Bronchial epithelial cell (primary cell): ENCODE data around the gene HARBI1. TPM values are rescaled to one million over a fixed set of nuclear protein-coding genes. Genes with fewer than 3 reads are reported as not detected.

Source experiments
- DNase-seq: peaks from one replicate; pipeline ENCODE4 v3.0.0-alpha.2; 2010; ENCODE audit warnings: low read depth
- FAIRE-seq: peaks from 2 replicates; lab custom pipeline; 2011; peaks lifted over from hg19 to GRCh38; lab: Jason Lieb, UNC
- H3K27me3 ChIP-seq: 2 replicates; pipeline ENCODE4 v1.5.1; 2011; ENCODE audit warnings: low read length; ENCODE audit not compliant: control insufficient read depth, insufficient read depth
- H3K36me3 ChIP-seq: 2 replicates; pipeline ENCODE4 v1.5.1; 2011; ENCODE audit warnings: low read length; ENCODE audit not compliant: control insufficient read depth, insufficient read depth
- H3K4me3 ChIP-seq: 2 replicates; pipeline ENCODE4 v1.5.1; 2011; ENCODE audit warnings: mild to moderate bottlenecking, low read depth, low read length, control low read depth
- CTCF ChIP-seq: IDR thresholded peaks from 2 replicates; pipeline ENCODE4 v1.5.1; 2011; ENCODE audit warnings: mild to moderate bottlenecking, moderate library complexity, low read length, control low read depth, inconsistent platforms; ENCODE audit not compliant: insufficient read depth, severe bottlenecking
- total RNA-seq: library from RNA; depleted of rRNA; stranded (reverse); fragments of >200 nt; gene quantifications from 2 replicates; pipeline ENCODE4 v1.2.1, GENCODE V29; 2014

HARBI1 gene
- 8.4 and 10.4 TPM in 2 replicates for total RNA-seq

- Histone ChIP-seq H3K27me3 (no peaks in the 10 kb centered on the region), H3K4me3 (peak within 1 kb of the TSS; percentile 100), H3K36me3 (no peaks in the 10 kb centered on the region)
- DNase-seq (peak; percentile 73), FAIRE-seq (no peak)
- TF ChIP-seq CTCF, result peak; percentile 84
Measured at GRCh38 chr11:46617134-46617971, at the start of gene HARBI1, which contains the start of gene ATG13. Gene HARBI1, minus strand, starts transcription at chr11:46617227. Its CDS starts 990 bp downstream, at chr11:46616237. Gene ATG13, plus strand, starts transcription at chr11:46617553. Its CDS starts 26,739 bp downstream, at chr11:46644292.

GRCh38 chr11:46666516-46666915 is 49.5 kb upstream of the HARBI1 start:
- H3K36me3 ChIP-seq, result peaks cover 22% of the 10 kb centered on the region
- FAIRE-seq (no peak), DNase-seq (no peak)
- no peak overlapping the region for H3K4me3 ChIP-seq
- TF ChIP-seq CTCF, result no peak
- no peaks in the 10 kb centered on the region for H3K27me3 ChIP-seq

GRCh38 chr11:46665356-46665755 is 48.3 kb upstream of the HARBI1 start:
- DNase-seq (no peak), FAIRE-seq (no peak)
- no peak for TF ChIP-seq CTCF
- no peak overlapping the region for H3K4me3 ChIP-seq
- H3K36me3 ChIP-seq, result peaks cover 20% of the 10 kb centered on the region
- no peaks in the 10 kb centered on the region for H3K27me3 ChIP-seq

GRCh38 chr11:46664612-46665011 is 47.6 kb upstream of the HARBI1 start:
- DNase-seq (no peak), FAIRE-seq (no peak)
- TF ChIP-seq CTCF, result no peak
- no peaks in the 10 kb centered on the region for H3K27me3 ChIP-seq
- no peak overlapping the region for H3K4me3 ChIP-seq
- peaks cover 23% of the 10 kb centered on the region for H3K36me3 ChIP-seq

GRCh38 chr11:46663277-46663940 is 46.4 kb upstream of the HARBI1 start:
- TF ChIP-seq CTCF, result no peak
- no peak overlapping the region for H3K4me3 ChIP-seq
- peaks cover 18% of the 10 kb centered on the region for H3K36me3 ChIP-seq
- FAIRE-seq (no peak), DNase-seq (no peak)
- no peaks in the 10 kb centered on the region for H3K27me3 ChIP-seq
